NCI-H510A (cell line): Measurements from ENCODE around the gene MAPK8IP3.

Experiments
- DNase-seq: peaks from one replicate; lab custom pipeline; 2025; lab: John Stamatoyannopoulos, UW

Gene MAPK8IP3

GRCh38 chr16:1740234-1740633, 34.2 kb downstream of the MAPK8IP3 start:
- DNase-seq, result no peak

GRCh38 chr16:1740781-1741490, 34.9 kb downstream of the MAPK8IP3 start:
- DNase-seq, result no peak

- no peak for DNase-seq
Measured at GRCh38 chr16:1741553-1742165, 35.7 kb downstream of the MAPK8IP3 start.

GRCh38 chr16:1743376-1744337, 37.7 kb downstream of the MAPK8IP3 start:
- DNase-seq, result no peak

GRCh38 chr16:1744338-1744840, 38.4 kb downstream of the MAPK8IP3 start:
- no peak for DNase-seq

- no peak for DNase-seq
Measured at GRCh38 chr16:1745181-1745899, 39.3 kb downstream of the MAPK8IP3 start.

- no peak for DNase-seq
Measured at GRCh38 chr16:1745900-1746692, 40.1 kb downstream of the MAPK8IP3 start.

GRCh38 chr16:1746693-1747195, 40.7 kb downstream of the MAPK8IP3 start:
- DNase-seq, result no peak

GRCh38 chr16:1747934-1748333, 41.9 kb downstream of the MAPK8IP3 start:
- no peak for DNase-seq

GRCh38 chr16:1749152-1750117, 43.4 kb downstream of the MAPK8IP3 start:
- no peak for DNase-seq

GRCh38 chr16:1751946-1752345, 46.0 kb downstream of the MAPK8IP3 start:
- DNase-seq, result no peak

GRCh38 chr16:1752853-1753252, 46.9 kb downstream of the MAPK8IP3 start:
- no peak for DNase-seq

- DNase-seq, result no peak
Measured at GRCh38 chr16:1754204-1754603, 48.2 kb downstream of the MAPK8IP3 start.

GRCh38 chr16:1757714-1758461, 51.9 kb downstream of the MAPK8IP3 start:
- DNase-seq, result no peak

- DNase-seq, result no peak
Measured at GRCh38 chr16:1758923-1759322, 52.9 kb downstream of the MAPK8IP3 start.

GRCh38 chr16:1759511-1759910, 53.5 kb downstream of the MAPK8IP3 start:
- DNase-seq, result no peak

- no peak for DNase-seq
Measured at GRCh38 chr16:1760911-1761310, 54.9 kb downstream of the MAPK8IP3 start.

- no peak for DNase-seq
Measured at GRCh38 chr16:1761751-1762150, 55.8 kb downstream of the MAPK8IP3 start.
